Activated CD8-positive, alpha-beta T cell treated with anti-CD3 and anti-CD28 coated beads for 36 hours (primary cell): ENCODE measurements around the gene TNS4. TPM values are rescaled to one million over a fixed set of nuclear protein-coding genes. Genes with fewer than 3 reads are reported as not detected.

Experiments
- ATAC-seq: fragments of 200-7000 bp; cut with Tn5 transposase; one replicate; pipeline ENCODE4 v1.10.0; 2021; ENCODE audit warnings: mild to moderate bottlenecking, moderate library complexity
- CTCF ChIA-PET: fragments of 350-600 bp; sonication (Branson Sonifier 250); formaldehyde crosslinking; loops from one replicate; lab custom pipeline; 2021; ENCODE audit warnings: antibody characterized with exemption; lab: Charles Lee
- POLR2A ChIA-PET: fragments of 350-600 bp; sonication (Branson Sonifier 250); formaldehyde crosslinking; loops from one replicate; lab custom pipeline; 2021; ENCODE audit warnings: antibody characterized with exemption; lab: Charles Lee
- DNase-seq: peaks from one replicate; pipeline ENCODE4 v3.0.0-alpha.2; 2020
- H3K27ac Mint-ChIP-seq: one replicate; pipeline ENCODE4 v1.8.0; 2021; ENCODE audit warnings: mild to moderate bottlenecking, mixed read lengths
- H3K27me3 Mint-ChIP-seq: one replicate; pipeline ENCODE4 v1.8.0; 2021; ENCODE audit warnings: mixed read lengths
- H3K36me3 Mint-ChIP-seq: one replicate; pipeline ENCODE4 v1.8.0; 2021; ENCODE audit warnings: low read depth, mixed read lengths
- H3K4me1 Mint-ChIP-seq: one replicate; pipeline ENCODE4 v1.8.0; 2021; ENCODE audit warnings: low read depth, mixed read lengths
- H3K4me3 Mint-ChIP-seq: one replicate; pipeline ENCODE4 v1.8.0; 2021; ENCODE audit warnings: mild to moderate bottlenecking, moderate library complexity, mixed read lengths
- H3K9me3 Mint-ChIP-seq: one replicate; pipeline ENCODE4 v1.8.0; 2021; ENCODE audit warnings: mixed read lengths
- CTCF ChIP-seq: fragments of 200-600 bp; IDR thresholded peaks from one replicate; pipeline ENCODE4 v1.8.0; 2022; ENCODE audit warnings: antibody characterized with exemption, mild to moderate bottlenecking
- intact Hi-C: fragments of 100-400 bp; cut with micrococcal nuclease; formaldehyde crosslinking; loops from one replicate; pipeline ENCODE4 v1.10.0; 2022
- total RNA-seq, 2 experiments: library from RNA; stranded (reverse); gene quantifications; one replicate each; pipeline ENCODE4 v1.2.3, GENCODE V29; 2021

The TNS4 gene
- total RNA-seq, 2 experiments from 2014 or later, result 5.8 to 6.3 TPM

GRCh38 chr17:40528692-40529417, 27.4 kb upstream of the TNS4 start:
- TF ChIP-seq CTCF, result no peak
- Mint-ChIP-seq H3K27me3 (no peaks in the 10 kb centered on the region), H3K4me1 (peaks cover 52% of the 10 kb centered on the region), H3K27ac (peak overlapping the region; percentile 56), H3K4me3 (no peak overlapping the region), H3K36me3 (peaks cover 18% of the 10 kb centered on the region), H3K9me3 (peaks cover 16% of the 10 kb centered on the region)
- ChIA-PET CTCF (interaction anchor here (1.1 to 9.2 kb wide), 5 partner anchors 12 to 174 kb away, joined by 3 to 158 read pairs (median 3); no protein-coding TSS in a partner anchor), POLR2A (interaction anchor here (2.1 to 19.7 kb wide), 2 partner anchors 11 to 27 kb away, joined by 4 to 548 read pairs; partner anchors contain the start of gene CCR7)
- intact Hi-C loops, result no loop called here
- DNase-seq (no peak), ATAC-seq (no peak)

- intact Hi-C loops, result no loop called here
- no peak overlapping the region for H3K4me3 Mint-ChIP-seq
- H3K4me1 Mint-ChIP-seq, result peaks cover 37% of the 10 kb centered on the region
- H3K27me3 Mint-ChIP-seq, result no peaks in the 10 kb centered on the region
- H3K36me3 Mint-ChIP-seq, result peaks cover 24% of the 10 kb centered on the region
- no peak for ATAC-seq
- POLR2A ChIA-PET, result interaction anchor here (1.6 to 19.7 kb wide), 2 partner anchors 13 to 30 kb away, joined by 3 to 548 read pairs; partner anchors contain the start of gene CCR7
- peaks cover 19% of the 10 kb centered on the region for H3K9me3 Mint-ChIP-seq
- H3K27ac Mint-ChIP-seq, result no peak overlapping the region
- no peak for TF ChIP-seq CTCF
- CTCF ChIA-PET, result interaction anchor here (3.4 to 9.2 kb wide), 2 partner anchors 9 to 47 kb away, joined by 11 to 158 read pairs; no protein-coding TSS in a partner anchor
- DNase-seq, result no peak
These were observed 25.2 kb upstream of the TNS4 start for GRCh38 chr17:40526668-40527067.

GRCh38 chr17:40525294-40525693, 23.9 kb upstream of the TNS4 start:
- CTCF ChIA-PET, result interaction anchor here (1.0 to 1.5 kb wide), 3 partner anchors 8 to 29 kb away, joined by 3 to 7 read pairs (median 4); no protein-coding TSS in a partner anchor
- peaks cover 24% of the 10 kb centered on the region for H3K36me3 Mint-ChIP-seq
- no peak overlapping the region for H3K4me3 Mint-ChIP-seq
- H3K27ac Mint-ChIP-seq, result no peak overlapping the region
- no peak for TF ChIP-seq CTCF
- intact Hi-C loops, result no loop called here
- DNase-seq, result no peak
- H3K4me1 Mint-ChIP-seq, result peaks cover 29% of the 10 kb centered on the region
- peaks cover 19% of the 10 kb centered on the region for H3K9me3 Mint-ChIP-seq
- no peak for ATAC-seq
- no peaks in the 10 kb centered on the region for H3K27me3 Mint-ChIP-seq
- POLR2A ChIA-PET, result no interaction called here

GRCh38 chr17:40524243-40524965, 23.0 kb upstream of the TNS4 start:
- H3K4me3 Mint-ChIP-seq, result no peak overlapping the region
- intact Hi-C loops, result no loop called here
- no peaks in the 10 kb centered on the region for H3K27me3 Mint-ChIP-seq
- CTCF ChIA-PET, result interaction anchor here (0.8 to 1.6 kb wide), 7 partner anchors 9 to 107 kb away, joined by 3 to 7 read pairs (median 3); partner anchors contain the start of gene TOP2A
- peaks cover 24% of the 10 kb centered on the region for H3K36me3 Mint-ChIP-seq
- peaks cover 19% of the 10 kb centered on the region for H3K9me3 Mint-ChIP-seq
- TF ChIP-seq CTCF, result no peak
- H3K27ac Mint-ChIP-seq, result no peak overlapping the region
- no peak for DNase-seq
- H3K4me1 Mint-ChIP-seq, result peaks cover 28% of the 10 kb centered on the region
- ATAC-seq, result no peak
- POLR2A ChIA-PET, result interaction anchor here (0.6 kb wide), 1 partner anchor 40 kb away, joined by 3 read pairs; no protein-coding TSS in a partner anchor
